PC-3 (cell line): ENCODE data around the gene RBP3. TPM values are rescaled to one million over a fixed set of nuclear protein-coding genes. Genes with fewer than 3 reads are reported as not detected.

Experiments used
- ATAC-seq: fragments of 200-7000 bp; cut with Tn5 transposase; 2 replicates; pipeline ENCODE4 v1.9.1; 2020; ENCODE audit warnings: mild to moderate bottlenecking, moderate library complexity
- BruUV-seq: library from RNA; stranded (reverse); fragments of 400-500 nt; replicated peaks from 2 replicates; lab custom pipeline; 2021; lab: Mats Ljungman, UMichigan
- CTCF ChIA-PET: fragments of 300-600 bp; sonication (Branson Sonifier 250); formaldehyde crosslinking; loops from one replicate; lab custom pipeline; 2022; ENCODE audit warnings: antibody characterized with exemption; lab: Charles Lee
- POLR2A ChIA-PET: fragments of 300-600 bp; sonication (Branson Sonifier 250); formaldehyde crosslinking; loops from one replicate; lab custom pipeline; 2022; ENCODE audit warnings: antibody characterized with exemption; ENCODE audit not compliant: unreplicated experiment; lab: Charles Lee
- DNase-seq: peaks from one replicate; pipeline ENCODE4 v3.0.0-alpha.2; 2015
- H2AFZ ChIP-seq: fragments of 300-600 bp; sonication (generic); 2 replicates; pipeline ENCODE4 v1.6.0; 2016; ENCODE audit warnings: antibody characterized with exemption, low read length
- H3F3A ChIP-seq: fragments of 300-600 bp; sonication (generic); one replicate; pipeline ENCODE4 v1.6.0; 2017; ENCODE audit warnings: antibody characterized with exemption, low read length, control low read depth, mild to moderate bottlenecking; ENCODE audit not compliant: unreplicated experiment
- H3K27ac ChIP-seq: fragments of 300-600 bp; sonication (generic); 2 replicates; pipeline ENCODE4 v1.5.1; 2016; ENCODE audit warnings: mild to moderate bottlenecking, low read length
- H3K27me3 ChIP-seq: fragments of 300-600 bp; sonication (generic); 2 replicates; pipeline ENCODE4 v1.6.1; 2016; ENCODE audit warnings: low read length, mixed read lengths
- H3K36me3 ChIP-seq: fragments of 300-600 bp; sonication (generic); 2 replicates; pipeline ENCODE4 v1.6.1; 2016; ENCODE audit warnings: low read depth, mixed run types, low read length, mixed read lengths
- H3K4me1 ChIP-seq: fragments of 300-600 bp; sonication (generic); 2 replicates; pipeline ENCODE4 v1.5.1; 2016; ENCODE audit warnings: low read length; ENCODE audit not compliant: insufficient read depth
- H3K4me2 ChIP-seq: fragments of 300-600 bp; sonication (generic); 2 replicates; pipeline ENCODE4 v1.6.0; 2016; ENCODE audit warnings: low read length
- H3K4me3 ChIP-seq: fragments of 300-600 bp; sonication (generic); 2 replicates; pipeline ENCODE4 v1.5.1; 2016; ENCODE audit warnings: mild to moderate bottlenecking, low read length, mixed read lengths
- H3K79me2 ChIP-seq: fragments of 300-600 bp; sonication (generic); 2 replicates; pipeline ENCODE4 v1.6.1; 2017; ENCODE audit warnings: low read length, mixed read lengths
- H3K9ac ChIP-seq: fragments of 300-600 bp; sonication (generic); 2 replicates; pipeline ENCODE4 v1.6.0; 2016; ENCODE audit warnings: mild to moderate bottlenecking, low read length
- H3K9me2 ChIP-seq: fragments of 300-600 bp; sonication (generic); replicated peaks from 2 replicates; pipeline ENCODE4 v1.6.1; 2016; ENCODE audit warnings: mixed run types, low read length, mixed read lengths
- H3K9me3 ChIP-seq: fragments of 300-600 bp; sonication (generic); 2 replicates; pipeline ENCODE4 v1.6.1; 2016; ENCODE audit warnings: low read length, mixed read lengths
- H4K20me1 ChIP-seq: fragments of 300-600 bp; sonication (generic); 2 replicates; pipeline ENCODE4 v1.6.1; 2016; ENCODE audit warnings: low read length, mixed read lengths
- EZH2 ChIP-seq: fragments of 300-600 bp; sonication (generic); IDR thresholded peaks from one replicate; pipeline ENCODE4 v1.6.1; 2017; ENCODE audit warnings: antibody characterized with exemption, mild to moderate bottlenecking, low read length; ENCODE audit not compliant: unreplicated experiment
- EZH2phosphoT487 ChIP-seq: fragments of 300-600 bp; sonication (generic); IDR thresholded peaks from 2 replicates; pipeline ENCODE4 v1.6.1; 2018; ENCODE audit warnings: mild to moderate bottlenecking, antibody characterized with exemption, low read length, borderline replicate concordance
- intact Hi-C: fragments of 100-400 bp; cut with micrococcal nuclease; formaldehyde crosslinking; loops from 2 replicates; pipeline ENCODE4 v1.9.0; 2023
- total RNA-seq: library from RNA; depleted of rRNA; stranded (reverse); fragments of >200 nt; gene quantifications from 2 replicates; pipeline ENCODE4 v1.2.3, GENCODE V29; 2014
- TF ChIP-seq, protein P1 (sequence below): fragments of 300-600 bp; sonication (generic); conservative IDR thresholded peaks from 2 replicates; pipeline ENCODE4 v1.5.1; 2017; ENCODE audit warnings: antibody characterized with exemption, low read depth, mild to moderate bottlenecking, low read length

RBP3 gene
- total RNA-seq, 1 experiment from 2014 or later = not detected

DNA sequence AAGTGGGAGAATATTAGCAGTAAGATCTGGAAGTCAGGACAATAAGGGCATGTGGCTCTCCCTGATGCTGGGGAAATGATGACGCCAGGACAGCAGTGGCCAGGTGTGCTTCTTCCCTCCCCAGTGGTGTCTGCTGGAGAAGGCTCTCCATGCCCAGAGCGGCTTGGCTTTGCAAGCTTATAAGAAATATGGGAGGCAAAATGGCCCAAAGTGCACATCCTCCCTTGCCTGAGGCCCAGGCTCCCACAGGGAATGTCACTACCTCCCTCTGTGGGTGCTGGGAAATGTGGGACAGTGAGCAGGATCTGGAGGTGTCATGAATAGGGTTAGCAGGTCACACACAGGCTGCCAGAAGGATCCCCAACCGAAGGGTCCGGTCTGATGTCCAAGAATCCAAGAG lies 53.0 kb downstream of the RBP3 start:
- BruUV-seq = no TSS peak
- TF ChIP-seq EZH2 (no peak), EZH2phosphoT487 (no peak)
- TF ChIP-seq, protein P1, sequence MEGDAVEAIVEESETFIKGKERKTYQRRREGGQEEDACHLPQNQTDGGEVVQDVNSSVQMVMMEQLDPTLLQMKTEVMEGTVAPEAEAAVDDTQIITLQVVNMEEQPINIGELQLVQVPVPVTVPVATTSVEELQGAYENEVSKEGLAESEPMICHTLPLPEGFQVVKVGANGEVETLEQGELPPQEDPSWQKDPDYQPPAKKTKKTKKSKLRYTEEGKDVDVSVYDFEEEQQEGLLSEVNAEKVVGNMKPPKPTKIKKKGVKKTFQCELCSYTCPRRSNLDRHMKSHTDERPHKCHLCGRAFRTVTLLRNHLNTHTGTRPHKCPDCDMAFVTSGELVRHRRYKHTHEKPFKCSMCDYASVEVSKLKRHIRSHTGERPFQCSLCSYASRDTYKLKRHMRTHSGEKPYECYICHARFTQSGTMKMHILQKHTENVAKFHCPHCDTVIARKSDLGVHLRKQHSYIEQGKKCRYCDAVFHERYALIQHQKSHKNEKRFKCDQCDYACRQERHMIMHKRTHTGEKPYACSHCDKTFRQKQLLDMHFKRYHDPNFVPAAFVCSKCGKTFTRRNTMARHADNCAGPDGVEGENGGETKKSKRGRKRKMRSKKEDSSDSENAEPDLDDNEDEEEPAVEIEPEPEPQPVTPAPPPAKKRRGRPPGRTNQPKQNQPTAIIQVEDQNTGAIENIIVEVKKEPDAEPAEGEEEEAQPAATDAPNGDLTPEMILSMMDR = no peak
- Histone ChIP-seq H3K36me3 (no peaks in the 10 kb centered on the region), H3K9me2 (no peaks in the 10 kb centered on the region), H3K4me2 (no peak overlapping the region), H3K4me1 (peaks cover 48% of the 10 kb centered on the region), H2AFZ (no peak overlapping the region), H4K20me1 (no peaks in the 10 kb centered on the region), H3K27me3 (no peaks in the 10 kb centered on the region), H3K9ac (no peak overlapping the region), H3F3A (no peaks in the 10 kb centered on the region), H3K9me3 (no peaks in the 10 kb centered on the region), H3K79me2 (no peaks in the 10 kb centered on the region), H3K27ac (no peak overlapping the region), H3K4me3 (no peak overlapping the region)
- ATAC-seq (no peak), DNase-seq (no peak)
- ChIA-PET POLR2A (no interaction called here), CTCF (no interaction called here)
- intact Hi-C loops = no loop called here

DNA sequence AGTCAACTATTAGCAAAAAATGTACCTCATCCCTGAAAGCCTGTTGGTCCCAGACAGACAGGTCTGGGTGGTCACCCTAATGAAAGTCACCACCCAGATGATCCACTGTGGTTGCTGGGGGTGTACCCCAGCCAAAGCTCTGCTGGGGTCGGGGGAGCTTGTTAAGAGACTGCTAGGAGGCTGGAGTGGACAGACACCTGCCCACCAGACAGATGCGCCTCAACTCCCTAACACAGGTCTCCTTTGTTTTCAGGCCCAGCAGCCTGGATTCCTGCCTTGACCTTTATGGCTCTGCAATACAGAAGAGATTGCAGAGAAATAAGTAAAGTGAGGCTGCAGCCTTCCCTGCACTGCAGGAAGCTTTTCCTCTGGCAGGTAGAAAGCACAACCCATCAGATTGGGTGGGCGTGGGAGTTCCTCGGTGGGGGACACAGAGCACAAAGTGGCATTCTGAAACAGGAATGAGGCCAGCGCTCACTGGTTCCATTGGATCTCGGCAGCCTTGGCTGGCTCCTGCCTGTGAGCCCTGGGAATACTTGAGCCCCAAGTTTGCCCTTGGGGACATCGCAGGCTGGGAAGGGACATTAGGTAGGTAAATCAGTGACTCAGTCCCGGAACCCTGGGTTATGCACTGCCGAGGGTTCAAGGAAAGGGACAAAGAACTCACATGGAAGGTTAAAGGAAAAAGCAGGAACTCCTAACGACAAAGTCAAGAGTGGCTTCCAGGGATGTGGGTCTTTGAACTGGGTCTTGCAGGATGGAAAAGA lies 53.9 kb downstream of the RBP3 start:
- no peaks in the 10 kb centered on the region for H3K9me3 ChIP-seq
- peak overlapping the region; percentile 58 for H3K4me2 ChIP-seq
- ATAC-seq (no peak), DNase-seq (no peak)
- H3K79me2 ChIP-seq = no peaks in the 10 kb centered on the region
- no peak overlapping the region for H3K4me3 ChIP-seq
- ChIA-PET POLR2A (no interaction called here), CTCF (no interaction called here)
- 0 out of 2 replicates have a peak overlapping the region, but pooled peaks have one; percentile 26 for H3K9ac ChIP-seq
- peak overlapping the region; percentile 48; the same call in 1 of the 2 replicates for H3K27ac ChIP-seq
- BruUV-seq = no TSS peak
- intact Hi-C loops = no loop called here
- TF ChIP-seq, protein P1 = no peak
- no peak for TF ChIP-seq EZH2
- TF ChIP-seq EZH2phosphoT487 = no peak
- no peaks in the 10 kb centered on the region for H3F3A ChIP-seq
- no peaks in the 10 kb centered on the region for H4K20me1 ChIP-seq
- H3K36me3 ChIP-seq = no peaks in the 10 kb centered on the region
- H3K9me2 ChIP-seq = no peaks in the 10 kb centered on the region
- H3K27me3 ChIP-seq = no peaks in the 10 kb centered on the region
- H3K4me1 ChIP-seq = peaks cover 45% of the 10 kb centered on the region
- H2AFZ ChIP-seq = no peak overlapping the region
